Endothelial cell of umbilical vein (primary cell): ENCODE results near the gene CREM. TPM values are rescaled to one million over a fixed set of nuclear protein-coding genes. Genes with fewer than 3 reads are reported as not detected.

ENCODE experiments used
- BruUV-seq: library from RNA; stranded (reverse); fragments of 400-500 nt; replicated peaks from 2 replicates; lab custom pipeline; 2021; lab: Mats Ljungman, UMichigan
- CTCF ChIA-PET: fragments of 300-600, 350-600 bp; sonication (Branson Sonifier 250); formaldehyde crosslinking; loops from one replicate; lab custom pipeline; 2021; ENCODE audit warnings: antibody characterized with exemption, inconsistent platforms; lab: Charles Lee
- POLR2A ChIA-PET: fragments of 300-600, 350-600 bp; sonication (Branson Sonifier 250); formaldehyde crosslinking; loops from one replicate; lab custom pipeline; 2021; ENCODE audit warnings: antibody characterized with exemption, inconsistent platforms; lab: Charles Lee
- DNase-seq: peaks from one replicate; pipeline ENCODE4 v3.0.0-alpha.2; 2011; ENCODE audit warnings: low read depth, low spot score
- FAIRE-seq: peaks from 2 replicates; lab custom pipeline; 2011; peaks lifted over from hg19 to GRCh38; lab: Jason Lieb, UNC
- H2AFZ ChIP-seq: 2 replicates; pipeline ENCODE4 v1.6.0; 2012; ENCODE audit warnings: low read depth, low read length, control low read depth, inconsistent platforms
- H3K27ac ChIP-seq: 2 replicates; pipeline ENCODE4 v1.5.1; 2011; ENCODE audit warnings: low read depth, mild to moderate bottlenecking, control low read depth, low read length, moderate library complexity; ENCODE audit not compliant: insufficient read depth
- H3K27me3 ChIP-seq, 2 experiments: 2 replicates each; pipeline versions ENCODE4 v1.6.0 to v1.6.1; 2011; ENCODE audit warnings: low read length in 2 of 2, mixed read lengths in 1 of 2; ENCODE audit not compliant: control insufficient read depth in 2 of 2, insufficient read depth in 2 of 2
- H3K36me3 ChIP-seq, 2 experiments: 2 replicates in 1 of 2; 3 replicates in 1 of 2; pipeline ENCODE4 v1.5.1; 2011; ENCODE audit warnings: low read length in 2 of 2, mild to moderate bottlenecking in 1 of 2, moderate library complexity in 1 of 2; ENCODE audit not compliant: control insufficient read depth in 2 of 2, insufficient read depth in 2 of 2; ENCODE audit errors: extremely low read depth in 1 of 2
- H3K4me1 ChIP-seq: 3 replicates; pipeline ENCODE4 v1.5.1; 2011; ENCODE audit warnings: mild to moderate bottlenecking, low read length; ENCODE audit not compliant: control insufficient read depth, insufficient read depth; ENCODE audit errors: extremely low read depth
- H3K4me2 ChIP-seq: 2 replicates; pipeline ENCODE4 v1.6.1; 2011; ENCODE audit warnings: low read length, control low read depth, mixed read lengths; ENCODE audit not compliant: insufficient read depth
- H3K4me3 ChIP-seq, 3 experiments: fragments of 200-600 bp in 1 of 3; sonication (generic), shearing (Covaris generic) in 1 of 3; replicated peaks in 1 of 3; 2 replicates each; pipeline ENCODE4 v1.5.1; 2011 to 2016; ENCODE audit warnings: control low read depth in 3 of 3, low read length in 3 of 3, mild to moderate bottlenecking in 2 of 3, inconsistent platforms in 1 of 3, low read depth in 1 of 3, moderate library complexity in 1 of 3; ENCODE audit not compliant: insufficient read depth in 1 of 3
- H3K79me2 ChIP-seq: 2 replicates; pipeline ENCODE4 v1.6.0; 2012; ENCODE audit warnings: low read length, inconsistent platforms; ENCODE audit not compliant: control insufficient read depth, insufficient read depth
- H3K9ac ChIP-seq: replicated peaks from 2 replicates; pipeline ENCODE3; 2011; ENCODE audit warnings: low read length, control low read depth; ENCODE audit not compliant: insufficient read depth; ENCODE audit errors: extremely low read depth
- H3K9me1 ChIP-seq: replicated peaks from 3 replicates; pipeline ENCODE4 v1.6.0; 2011; ENCODE audit warnings: mild to moderate bottlenecking, low read length; ENCODE audit not compliant: control insufficient read depth, insufficient read depth; ENCODE audit errors: extremely low read depth
- H3K9me3 ChIP-seq: replicated peaks from 2 replicates; pipeline ENCODE4 v1.5.1; 2012; ENCODE audit warnings: low read length, inconsistent platforms; ENCODE audit not compliant: control insufficient read depth, insufficient read depth
- H4K20me1 ChIP-seq: replicated peaks from 2 replicates; pipeline ENCODE3; 2011; ENCODE audit warnings: mild to moderate bottlenecking, low read length; ENCODE audit not compliant: control insufficient read depth, insufficient read depth; ENCODE audit errors: extremely low read depth
- EZH2 ChIP-seq: IDR thresholded peaks from 2 replicates; pipeline ENCODE4 v1.6.1; 2012; ENCODE audit warnings: borderline replicate concordance, low read depth, mild to moderate bottlenecking, moderate library complexity, low read length, inconsistent platforms; ENCODE audit not compliant: severe bottlenecking
- FOS ChIP-seq: IDR thresholded peaks from 2 replicates; pipeline ENCODE4 v1.6.1; 2011; ENCODE audit warnings: mild to moderate bottlenecking, low read length, moderate library complexity, borderline replicate concordance; ENCODE audit not compliant: insufficient read depth
- GATA2 ChIP-seq: IDR thresholded peaks from 2 replicates; pipeline ENCODE4 v1.7.0; 2011; ENCODE audit warnings: low read depth, mild to moderate bottlenecking, moderate library complexity, mixed read lengths, low read length; ENCODE audit not compliant: insufficient read length, insufficient read depth
- JUN ChIP-seq: IDR thresholded peaks from 2 replicates; pipeline ENCODE4 v1.6.1; 2011; ENCODE audit warnings: borderline replicate concordance, low read depth; ENCODE audit not compliant: insufficient read length, insufficient read depth
- MYC ChIP-seq: IDR thresholded peaks from one replicate; pipeline ENCODE4 v1.6.1; 2011; ENCODE audit warnings: mild to moderate bottlenecking, low read depth, low read length
- POLR2A ChIP-seq: IDR thresholded peaks from 2 replicates; pipeline ENCODE4 v1.6.1; 2012; ENCODE audit warnings: low read depth, mild to moderate bottlenecking, control low read depth, low read length
- POLR2AphosphoS5 ChIP-seq: IDR thresholded peaks from 2 replicates; pipeline ENCODE4 v1.6.1; 2012; ENCODE audit warnings: low read depth, mild to moderate bottlenecking, control low read depth, low read length, moderate library complexity; ENCODE audit not compliant: insufficient read depth
- dilution Hi-C: fragments of 300-500 bp; cut with MboI; formaldehyde crosslinking; loops from one replicate; pipeline ENCODE4 v1.15.0; 2019; ENCODE audit warnings: low sequenced_read_pairs; ENCODE audit not compliant: extremely low pct_ligation_motif_present
- intact Hi-C: fragments of 100-400 bp; cut with micrococcal nuclease; formaldehyde crosslinking; loops from one replicate; pipeline ENCODE4 v1.10.0; 2022
- polyA plus RNA-seq, 4 experiments: library from polyadenylated mRNA; depleted of rRNA in 3 of 4; stranded (reverse) in 3 of 4; unstranded in 1 of 4; fragments of >200 nt; gene quantifications; 2 replicates each; pipeline versions ENCODE4 v1.2.1 to v1.2.3, GENCODE V29; 2011 to 2012; ENCODE audit warnings: missing spikeins in 1 of 4
- total RNA-seq: library from RNA; stranded (reverse); gene quantifications from 2 replicates; pipeline ENCODE4 v1.2.3, GENCODE V29; 2021

The CREM gene
- total and polyA plus RNA-seq, 2 donors (not counting 3 experiments of a cell fraction or from before 2014, with no cell fraction given), result 35.5 to 39.8 TPM

DNA sequence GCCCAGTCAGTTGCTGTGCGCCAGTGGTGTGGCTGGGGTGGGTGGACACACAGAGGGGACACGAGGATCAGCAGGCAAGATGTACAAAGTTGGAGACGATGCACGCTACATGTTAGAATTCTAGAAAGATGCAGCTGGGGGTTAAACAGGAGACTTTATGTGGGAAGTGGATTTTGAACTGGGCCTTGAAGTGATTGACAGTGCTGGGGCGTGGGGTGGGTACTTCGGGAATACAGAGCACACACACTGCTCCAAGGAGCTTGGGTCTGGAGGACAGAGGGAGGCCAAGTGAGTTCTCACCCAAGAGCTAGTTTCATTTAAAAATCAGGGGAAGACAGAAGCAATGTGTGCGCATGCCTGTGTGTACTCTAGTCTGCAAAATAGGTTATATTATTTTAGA, 87.1 kb downstream of the CREM start:
- peaks cover 3% of the 10 kb centered on the region for H3K4me1 ChIP-seq

GRCh38 chr10:35214607-35215020, 88.0 kb downstream of the CREM start:
- dilution Hi-C loops (loop anchor here (25.0 kb wide), 1 partner anchor 102 kb away; no protein-coding TSS in a partner anchor), intact Hi-C loops (loop anchor here (5.0 to 10.0 kb wide), 2 partner anchors 400 to 547 kb away; partner anchors contain the start of gene PARD3)
- Histone ChIP-seq H3K4me2 (no peak overlapping the region), H3K4me1 (peaks cover 3% of the 10 kb centered on the region), H3K9ac (no peak overlapping the region), H3K36me3 (peaks cover 0 to 5% of the 10 kb centered on the region in 2 experiments), H3K4me3 (no peak overlapping the region), H3K27ac (no peak overlapping the region), H3K9me1 (no peaks in the 10 kb centered on the region), H3K9me3 (no peaks in the 10 kb centered on the region), H4K20me1 (no peaks in the 10 kb centered on the region), H2AFZ (no peak overlapping the region), H3K27me3 (no peaks in the 10 kb centered on the region), H3K79me2 (no peaks in the 10 kb centered on the region)
- no TSS peak for BruUV-seq
- CTCF ChIA-PET, result interaction anchor here (1.3 to 5.5 kb wide), 2 partner anchors 88 to 93 kb away, joined by 3 to 103 read pairs; no protein-coding TSS in a partner anchor
- POLR2A ChIA-PET, result no interaction called here
- TF ChIP-seq JUN (no peak), POLR2AphosphoS5 (no peak), MYC (no peak), POLR2A (no peak)
- DNase-seq (no peak), FAIRE-seq (no peak)

More for the DNA sequence above, 87.1 kb downstream of the CREM start:
- H3K9me3 ChIP-seq, result no peaks in the 10 kb centered on the region
- BruUV-seq, result no TSS peak
- H3K27me3 ChIP-seq, result no peaks in the 10 kb centered on the region
- TF ChIP-seq FOS (no peak), EZH2 (no peak), GATA2 (no peak), POLR2AphosphoS5 (no peak)
- CTCF ChIA-PET, result interaction anchor here (1.3 to 2.1 kb wide), 2 partner anchors 18 to 87 kb away, joined by 3 to 9 read pairs; no protein-coding TSS in a partner anchor
- H3K79me2 ChIP-seq, result no peaks in the 10 kb centered on the region
- no peaks in the 10 kb centered on the region for H3K9me1 ChIP-seq
- H3K27ac ChIP-seq, result no peak overlapping the region
- H4K20me1 ChIP-seq, result no peaks in the 10 kb centered on the region
- dilution Hi-C loops (loop anchor here (25.0 kb wide), 1 partner anchor 101 kb away; no protein-coding TSS in a partner anchor), intact Hi-C loops (loop anchor here (10.0 kb wide), 1 partner anchor 399 kb away; the partner anchor contains the start of gene PARD3)
- H3K4me3 ChIP-seq, result no peak overlapping the region
- H3K4me2 ChIP-seq, result no peak overlapping the region
- H3K36me3 ChIP-seq, result peaks cover 0 to 5% of the 10 kb centered on the region in 2 experiments
- no peak for FAIRE-seq
- H2AFZ ChIP-seq, result no peak overlapping the region
- no peak overlapping the region for H3K9ac ChIP-seq
- POLR2A ChIA-PET, result no interaction called here
- DNase-seq, result no peak
